Ovary (tissue), 3 donors: ENCODE data around the gene ALDH9A1.

Source experiments
- POLR2A ChIP-seq: fragments of 450-650 bp; IDR thresholded peaks from one replicate; pipeline ENCODE4 v1.6.1; 2017; ENCODE audit warnings: antibody characterized with exemption, mild to moderate bottlenecking, moderate library complexity
- TF ChIP-seq, protein P1 (sequence below), 3 donors: fragments of 450-650 bp in 2 of 3; fragments of 200-600 bp in 1 of 3; IDR thresholded peaks; one replicate each; pipeline versions ENCODE4 v1.5.1 to v1.8.0; 2016 to 2022; ENCODE audit warnings: antibody characterized with exemption in 3 of 3, mild to moderate bottlenecking in 1 of 3
- donor health status: DM: no; HTN: no; CAD: no.

DNA sequence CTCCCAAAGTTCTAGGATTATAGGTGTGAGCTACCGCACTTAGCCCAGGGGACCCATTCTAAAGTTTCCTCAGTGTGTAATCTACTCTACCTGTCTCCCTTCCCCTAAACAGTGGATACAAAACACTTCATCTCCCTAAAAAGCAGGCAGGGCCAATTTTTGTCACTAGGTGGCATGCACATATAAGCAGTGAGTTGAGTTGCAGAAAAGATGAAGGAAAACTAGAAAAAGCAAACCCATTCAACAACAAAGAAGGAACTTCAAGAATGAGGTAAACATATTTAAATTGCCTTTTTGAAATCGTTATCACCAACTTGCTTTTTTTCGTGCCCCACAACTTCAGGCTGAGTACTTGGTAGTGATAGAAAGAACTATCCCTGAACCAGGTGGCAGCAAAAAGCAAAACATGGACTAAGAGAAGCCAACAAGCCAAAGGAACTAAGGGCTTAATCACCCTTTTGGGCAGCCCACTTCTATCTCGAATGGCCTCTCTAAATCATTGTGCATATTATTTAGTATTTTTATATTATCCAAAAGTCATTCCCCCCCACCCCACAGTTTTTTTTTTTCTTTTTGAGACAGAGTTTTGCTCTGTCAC, 19.7 kb upstream of the ALDH9A1 start:
- TF ChIP-seq, protein P1, sequence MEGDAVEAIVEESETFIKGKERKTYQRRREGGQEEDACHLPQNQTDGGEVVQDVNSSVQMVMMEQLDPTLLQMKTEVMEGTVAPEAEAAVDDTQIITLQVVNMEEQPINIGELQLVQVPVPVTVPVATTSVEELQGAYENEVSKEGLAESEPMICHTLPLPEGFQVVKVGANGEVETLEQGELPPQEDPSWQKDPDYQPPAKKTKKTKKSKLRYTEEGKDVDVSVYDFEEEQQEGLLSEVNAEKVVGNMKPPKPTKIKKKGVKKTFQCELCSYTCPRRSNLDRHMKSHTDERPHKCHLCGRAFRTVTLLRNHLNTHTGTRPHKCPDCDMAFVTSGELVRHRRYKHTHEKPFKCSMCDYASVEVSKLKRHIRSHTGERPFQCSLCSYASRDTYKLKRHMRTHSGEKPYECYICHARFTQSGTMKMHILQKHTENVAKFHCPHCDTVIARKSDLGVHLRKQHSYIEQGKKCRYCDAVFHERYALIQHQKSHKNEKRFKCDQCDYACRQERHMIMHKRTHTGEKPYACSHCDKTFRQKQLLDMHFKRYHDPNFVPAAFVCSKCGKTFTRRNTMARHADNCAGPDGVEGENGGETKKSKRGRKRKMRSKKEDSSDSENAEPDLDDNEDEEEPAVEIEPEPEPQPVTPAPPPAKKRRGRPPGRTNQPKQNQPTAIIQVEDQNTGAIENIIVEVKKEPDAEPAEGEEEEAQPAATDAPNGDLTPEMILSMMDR (IDR thresholded peaks at IDR 0.05): peak in 2 of 3 donors; percentile 31
- TF ChIP-seq POLR2A: no peak
